OCI-LY7 (cell line): Measurements from ENCODE around the gene FHIT. TPM values are rescaled to one million over a fixed set of nuclear protein-coding genes. Genes with fewer than 3 reads are reported as not detected.

Source experiments
- BruUV-seq: library from RNA; stranded (reverse); fragments of 400-500 nt; replicated peaks from 2 replicates; lab custom pipeline; 2021; lab: Mats Ljungman, UMichigan
- CTCF ChIA-PET: fragments of 300-600 bp; sonication (Branson Sonifier 250); formaldehyde crosslinking; loops from one replicate; lab custom pipeline; 2022; ENCODE audit warnings: antibody characterized with exemption; ENCODE audit not compliant: unreplicated experiment; lab: Charles Lee
- POLR2A ChIA-PET: fragments of 300-600 bp; sonication (Branson Sonifier 250); formaldehyde crosslinking; loops from one replicate; lab custom pipeline; 2022; ENCODE audit warnings: antibody characterized with exemption; lab: Charles Lee
- DNase-seq: peaks from one replicate; pipeline ENCODE4 v3.0.0-alpha.2; 2015; ENCODE audit warnings: low spot score
- H2AFZ ChIP-seq: fragments of 200-600 bp; sonication (generic), shearing (Covaris generic); 2 replicates; pipeline ENCODE4 v1.6.1; 2014; ENCODE audit warnings: mild to moderate bottlenecking, antibody characterized with exemption, low read length, moderate library complexity
- H3K27ac ChIP-seq: fragments of 200-600 bp; sonication (generic); 2 replicates; pipeline ENCODE4 v1.5.1; 2014; ENCODE audit warnings: mixed run types, low read depth, mild to moderate bottlenecking, moderate library complexity, low read length, inconsistent platforms; ENCODE audit not compliant: poor library complexity, severe bottlenecking
- H3K36me3 ChIP-seq: fragments of 200-600 bp; sonication (generic); 2 replicates; pipeline ENCODE4 v1.6.1; 2014; ENCODE audit warnings: mild to moderate bottlenecking, antibody characterized with exemption, low read length, moderate library complexity, mixed read lengths; ENCODE audit not compliant: insufficient read depth
- H3K4me1 ChIP-seq: fragments of 200-600 bp; sonication (generic); 2 replicates; pipeline ENCODE4 v1.5.1; 2014; ENCODE audit warnings: mild to moderate bottlenecking, low read length; ENCODE audit not compliant: insufficient read depth, poor library complexity, severe bottlenecking
- H3K4me2 ChIP-seq: fragments of 200-600 bp; sonication (generic); 2 replicates; pipeline ENCODE4 v1.6.1; 2014; ENCODE audit warnings: mild to moderate bottlenecking, low read length
- H3K4me3 ChIP-seq: fragments of 200-600 bp; sonication (generic); 2 replicates; pipeline ENCODE4 v1.5.1; 2014; ENCODE audit warnings: mild to moderate bottlenecking, low read depth, low read length; ENCODE audit not compliant: poor library complexity, severe bottlenecking
- H3K79me2 ChIP-seq: fragments of 200-600 bp; sonication (generic); 2 replicates; pipeline ENCODE4 v1.6.1; 2016; ENCODE audit warnings: low read depth, mild to moderate bottlenecking, low read length, moderate library complexity, mixed read lengths; ENCODE audit not compliant: insufficient read depth
- H3K9me2 ChIP-seq: fragments of 200-600 bp; sonication (generic); 2 replicates; pipeline ENCODE4 v1.6.1; 2016; ENCODE audit warnings: mild to moderate bottlenecking, low read length, mixed read lengths; ENCODE audit not compliant: insufficient read depth
- H3K9me3 ChIP-seq: fragments of 200-600 bp; sonication (generic); 2 replicates; pipeline ENCODE4 v1.6.1; 2014; ENCODE audit warnings: mild to moderate bottlenecking, mixed run types, low read length, mixed read lengths
- H4K20me1 ChIP-seq: fragments of 200-600 bp; sonication (generic); 2 replicates; pipeline ENCODE4 v1.6.1; 2014; ENCODE audit warnings: mild to moderate bottlenecking, antibody characterized with exemption, low read length, moderate library complexity, mixed read lengths; ENCODE audit not compliant: insufficient read depth
- CTCF ChIP-seq: fragments of 200-600 bp; sonication (generic); conservative IDR thresholded peaks from 2 replicates; pipeline ENCODE4 v1.5.1; 2014; ENCODE audit warnings: mild to moderate bottlenecking, antibody characterized with exemption, low read length, moderate library complexity, mixed read lengths
- EZH2phosphoT487 ChIP-seq: fragments of 200-600 bp; sonication (generic); IDR thresholded peaks from 2 replicates; pipeline ENCODE4 v1.6.1; 2018; ENCODE audit warnings: low read depth, borderline replicate concordance, mild to moderate bottlenecking, mixed run types, antibody characterized with exemption, low read length, moderate library complexity, mixed read lengths
- intact Hi-C: fragments of 100-400 bp; cut with micrococcal nuclease; formaldehyde crosslinking; loops from one replicate; pipeline ENCODE4 v1.10.0; 2022; ENCODE audit not compliant: unreplicated experiment
- total RNA-seq, 2 experiments: library from RNA; depleted of rRNA in 1 of 2; stranded (reverse); fragments of >200 nt in 1 of 2; shearing (Covaris generic) in 1 of 2; gene quantifications; 2 replicates each; pipeline ENCODE4 v1.2.3, GENCODE V29; 2014 to 2022

Gene FHIT
- total RNA-seq, 2 experiments from 2014 or later, result 5.0 to 10.9 TPM

- intact Hi-C loops, result no loop called here
- POLR2A ChIA-PET, result no interaction called here
- no TSS peak for BruUV-seq
These were observed 657.2 kb downstream of the FHIT start for GRCh38 chr3:60594025-60594424.

GRCh38 chr3:60591267-60591666 is 660.0 kb downstream of the FHIT start:
- H4K20me1 ChIP-seq, result no peaks in the 10 kb centered on the region
- H3K79me2 ChIP-seq, result no peaks in the 10 kb centered on the region
- CTCF ChIA-PET, result no interaction called here
- H3K36me3 ChIP-seq, result no peaks in the 10 kb centered on the region
- H2AFZ ChIP-seq, result no peak overlapping the region
- POLR2A ChIA-PET, result no interaction called here
- no peaks in the 10 kb centered on the region for H3K9me2 ChIP-seq
- TF ChIP-seq EZH2phosphoT487, result no peak
- no peak overlapping the region for H3K27ac ChIP-seq
- no peak overlapping the region for H3K4me2 ChIP-seq
- no peak for DNase-seq
- no peaks in the 10 kb centered on the region for H3K9me3 ChIP-seq
- intact Hi-C loops, result no loop called here
- no TSS peak for BruUV-seq
- H3K4me1 ChIP-seq, result no peaks in the 10 kb centered on the region
- no peak overlapping the region for H3K4me3 ChIP-seq

More at GRCh38 chr3:60594025-60594424, 657.2 kb downstream of the FHIT start:
- H3K79me2 ChIP-seq, result no peaks in the 10 kb centered on the region
- H3K4me1 ChIP-seq, result no peaks in the 10 kb centered on the region
- H3K27ac ChIP-seq, result no peak overlapping the region
- TF ChIP-seq EZH2phosphoT487 (no peak), CTCF (no peak)
- H3K4me3 ChIP-seq, result no peak overlapping the region
- no peak overlapping the region for H3K4me2 ChIP-seq
- no peaks in the 10 kb centered on the region for H3K9me3 ChIP-seq
- CTCF ChIA-PET, result no interaction called here
- H2AFZ ChIP-seq, result no peak overlapping the region
- no peak for DNase-seq
- H4K20me1 ChIP-seq, result no peaks in the 10 kb centered on the region
- no peaks in the 10 kb centered on the region for H3K36me3 ChIP-seq
- H3K9me2 ChIP-seq, result no peaks in the 10 kb centered on the region

GRCh38 chr3:60588806-60589205 is 662.4 kb downstream of the FHIT start:
- no TSS peak for BruUV-seq
- H3K9me3 ChIP-seq, result no peaks in the 10 kb centered on the region
- ChIA-PET CTCF (no interaction called here), POLR2A (no interaction called here)
- H3K4me1 ChIP-seq, result peaks cover 4% of the 10 kb centered on the region
- no peak for DNase-seq
- H3K36me3 ChIP-seq, result no peaks in the 10 kb centered on the region
- H3K27ac ChIP-seq, result no peak overlapping the region
- no peaks in the 10 kb centered on the region for H4K20me1 ChIP-seq
- no peak for TF ChIP-seq CTCF
- TF ChIP-seq EZH2phosphoT487, result no peak
- H3K9me2 ChIP-seq, result no peaks in the 10 kb centered on the region
- intact Hi-C loops, result no loop called here
- no peaks in the 10 kb centered on the region for H3K79me2 ChIP-seq
- H3K4me3 ChIP-seq, result no peak overlapping the region
- no peak overlapping the region for H2AFZ ChIP-seq
- no peak overlapping the region for H3K4me2 ChIP-seq
